Progenitor cell of endocrine pancreas (in vitro differentiated cells): ENCODE measurements around the gene HID1. TPM values are rescaled to one million over a fixed set of nuclear protein-coding genes. Genes with fewer than 3 reads are reported as not detected.

ENCODE experiments used
- DNase-seq: peaks from one replicate; pipeline ENCODE4 v3.0.0; 2021; ENCODE audit warnings: low spot score; ENCODE audit not compliant: unreplicated experiment
- H3K27ac Mint-ChIP-seq: 2 replicates; pipeline ENCODE4 v1.8.0; 2021; ENCODE audit warnings: mild to moderate bottlenecking, moderate library complexity, mixed read lengths
- H3K27me3 Mint-ChIP-seq: 2 replicates; pipeline ENCODE4 v1.8.0; 2021; ENCODE audit warnings: mixed read lengths
- H3K36me3 Mint-ChIP-seq: 2 replicates; pipeline ENCODE4 v1.8.0; 2022; ENCODE audit warnings: mixed read lengths; ENCODE audit not compliant: insufficient read depth
- H3K4me1 Mint-ChIP-seq: 2 replicates; pipeline ENCODE4 v1.8.0; 2021; ENCODE audit warnings: low read depth, mixed read lengths
- H3K4me3 Mint-ChIP-seq: 2 replicates; pipeline ENCODE4 v1.8.0; 2021; ENCODE audit warnings: low read depth, mild to moderate bottlenecking, moderate library complexity, mixed read lengths
- H3K9me3 Mint-ChIP-seq: 2 replicates; pipeline ENCODE4 v1.8.0; 2021; ENCODE audit warnings: low read depth, mixed read lengths
- CTCF ChIP-seq: fragments of 200-600 bp; sonication (generic); IDR thresholded peaks from one replicate; pipeline ENCODE4 v1.5.0; 2021; ENCODE audit warnings: antibody characterized with exemption, mild to moderate bottlenecking; ENCODE audit not compliant: unreplicated experiment
- total RNA-seq: library from RNA; stranded (reverse); gene quantifications from 2 replicates; pipeline ENCODE4 v1.2.1, GENCODE V29; 2021

The HID1 gene
- total RNA-seq, 1 donor from 2014 or later, result 101 TPM

- H3K27me3 Mint-ChIP-seq, result no peaks in the 10 kb centered on the region
- H3K4me3 Mint-ChIP-seq, result no peak overlapping the region
- TF ChIP-seq CTCF, result no peak
- no peak for DNase-seq
- H3K36me3 Mint-ChIP-seq, result peaks cover 1% of the 10 kb centered on the region
- H3K4me1 Mint-ChIP-seq, result peaks cover 11% of the 10 kb centered on the region
- H3K9me3 Mint-ChIP-seq, result no peaks in the 10 kb centered on the region
- no peak overlapping the region for H3K27ac Mint-ChIP-seq
These were observed 21.9 kb upstream of the HID1 start for GRCh38 chr17:74994440-74994839.

GRCh38 chr17:74992223-74992622, 19.7 kb upstream of the HID1 start:
- H3K27me3 Mint-ChIP-seq, result no peaks in the 10 kb centered on the region
- DNase-seq, result no peak
- peak overlapping the region; percentile 5 for H3K4me3 Mint-ChIP-seq
- peaks cover 1% of the 10 kb centered on the region for H3K36me3 Mint-ChIP-seq
- peak overlapping the region; percentile 93 for H3K27ac Mint-ChIP-seq
- H3K9me3 Mint-ChIP-seq, result no peaks in the 10 kb centered on the region
- no peak for TF ChIP-seq CTCF
- peaks cover 18% of the 10 kb centered on the region for H3K4me1 Mint-ChIP-seq

- Mint-ChIP-seq H3K4me1 (peaks cover 22% of the 10 kb centered on the region), H3K27ac (peak overlapping the region; percentile 56), H3K4me3 (no peak overlapping the region), H3K36me3 (no peaks in the 10 kb centered on the region), H3K9me3 (no peaks in the 10 kb centered on the region), H3K27me3 (no peaks in the 10 kb centered on the region)
- TF ChIP-seq CTCF, result no peak
- DNase-seq, result no peak
These were observed 18.1 kb upstream of the HID1 start for GRCh38 chr17:74990581-74991105.

GRCh38 chr17:74987909-74988711, 15.6 kb upstream of the HID1 start:
- Mint-ChIP-seq H3K27ac (peak overlapping the region; percentile 94), H3K27me3 (no peaks in the 10 kb centered on the region), H3K4me3 (peak overlapping the region; percentile 83), H3K36me3 (no peaks in the 10 kb centered on the region), H3K4me1 (peaks cover 22% of the 10 kb centered on the region), H3K9me3 (no peaks in the 10 kb centered on the region)
- DNase-seq, result peak; percentile 58
- peak; percentile 27 for TF ChIP-seq CTCF

GRCh38 chr17:74987418-74987908, 14.9 kb upstream of the HID1 start, which contains the start of gene CDR2L:
TSS of gene CDR2L (plus strand) at chr17:74987632. CDS start at chr17:74988044, 412 bp downstream.
- peak within 1 kb of the TSS; percentile 98 for H3K27ac Mint-ChIP-seq
- peak; percentile 92 for DNase-seq
- peaks cover 20% of the 10 kb centered on the region for H3K4me1 Mint-ChIP-seq
- peak; percentile 26 for TF ChIP-seq CTCF
- no peaks in the 10 kb centered on the region for H3K9me3 Mint-ChIP-seq
- H3K27me3 Mint-ChIP-seq, result no peaks in the 10 kb centered on the region
- H3K4me3 Mint-ChIP-seq, result peak within 1 kb of the TSS; percentile 83
- no peaks in the 10 kb centered on the region for H3K36me3 Mint-ChIP-seq
